ENCODE data around the gene TRIM52.

The TRIM52 gene

DNA sequence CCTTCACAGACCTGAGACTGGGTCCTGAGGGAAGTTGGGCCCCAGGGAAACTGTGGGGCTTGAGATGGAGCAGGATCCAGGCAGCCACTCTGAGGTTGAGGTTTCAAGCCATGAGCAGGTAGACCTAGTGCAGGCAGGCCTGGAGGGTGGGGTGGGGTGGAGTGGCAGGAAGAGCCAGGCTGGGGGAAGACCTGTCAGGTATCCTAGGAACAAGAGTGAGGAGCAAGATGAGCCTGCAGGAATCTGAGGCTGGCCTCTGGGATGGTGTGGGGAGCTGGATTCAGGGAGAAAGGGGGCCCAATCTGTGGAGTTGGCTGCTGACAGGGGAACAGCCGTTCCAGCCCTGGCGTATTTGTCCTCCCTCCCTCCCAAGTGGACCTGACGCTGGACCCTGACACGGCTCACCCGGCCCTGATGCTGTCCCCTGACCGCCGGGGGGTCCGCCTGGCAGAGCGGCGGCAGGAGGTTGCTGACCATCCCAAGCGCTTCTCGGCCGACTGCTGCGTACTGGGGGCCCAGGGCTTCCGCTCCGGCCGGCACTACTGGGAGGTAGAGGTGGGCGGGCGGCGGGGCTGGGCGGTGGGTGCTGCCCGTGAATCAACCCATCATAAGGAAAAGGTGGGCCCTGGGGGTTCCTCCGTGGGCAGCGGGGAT is 27.0 kb downstream of the TRIM52 start:
- no peak for DNase-seq (ENCODE audit: low read depth in 2 of 2)

DNA sequence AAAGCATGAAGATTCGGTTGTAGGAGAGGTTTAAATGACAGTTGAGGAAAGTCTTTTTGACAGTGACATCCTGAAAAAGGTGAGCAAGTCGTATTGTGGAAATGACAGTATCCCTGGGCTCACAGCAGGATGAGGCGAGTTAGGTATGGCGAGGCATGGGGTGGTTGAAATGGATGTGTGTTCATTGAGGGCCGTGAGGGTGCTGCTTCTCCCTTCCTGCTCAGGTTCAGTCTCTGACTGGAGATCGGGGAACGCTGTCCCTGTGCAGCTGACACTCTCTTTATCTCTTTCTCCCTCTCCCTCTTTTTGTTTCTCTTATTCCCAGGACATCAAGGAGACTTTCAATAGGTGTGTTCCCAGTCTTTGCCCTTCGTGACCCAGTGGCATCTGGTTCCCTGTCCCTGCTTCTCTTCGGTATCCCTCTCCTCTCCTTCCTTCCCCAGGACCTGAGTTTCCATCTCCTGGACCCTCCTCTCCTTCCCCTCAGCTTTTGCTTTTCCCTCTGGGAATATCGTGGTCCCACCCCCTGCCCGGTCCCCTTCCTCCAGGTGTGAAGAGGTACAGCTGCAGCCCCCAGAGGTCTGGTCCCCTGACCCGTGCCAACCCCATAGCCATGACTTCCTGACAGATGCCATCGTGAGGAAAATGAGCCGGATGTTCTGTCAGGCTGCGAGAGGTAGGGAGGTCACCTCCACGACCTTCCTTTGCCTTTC is 27.7 kb downstream of the TRIM52 start:
- no peak for DNase-seq (ENCODE audit: low read depth in 2 of 2)

DNA sequence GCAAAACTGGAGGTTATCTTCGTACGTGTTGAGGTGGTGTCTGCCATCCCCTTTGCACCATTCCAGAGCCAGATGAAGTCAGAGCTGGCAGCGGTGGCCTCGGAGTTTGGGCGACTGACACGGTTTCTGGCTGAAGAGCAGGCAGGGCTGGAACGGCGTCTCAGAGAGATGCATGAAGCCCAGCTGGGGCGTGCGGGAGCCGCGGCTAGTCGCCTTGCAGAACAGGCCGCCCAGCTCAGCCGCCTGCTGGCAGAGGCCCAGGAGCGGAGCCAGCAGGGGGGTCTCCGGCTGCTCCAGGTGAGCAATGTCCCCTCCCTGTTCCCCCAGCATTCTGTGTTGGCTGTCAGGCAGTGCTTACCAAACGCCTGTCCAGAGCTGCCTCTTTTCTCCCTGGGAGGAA is 28.4 kb downstream of the TRIM52 start:
- no peak for DNase-seq (ENCODE audit: low read depth in 2 of 2)

DNA sequence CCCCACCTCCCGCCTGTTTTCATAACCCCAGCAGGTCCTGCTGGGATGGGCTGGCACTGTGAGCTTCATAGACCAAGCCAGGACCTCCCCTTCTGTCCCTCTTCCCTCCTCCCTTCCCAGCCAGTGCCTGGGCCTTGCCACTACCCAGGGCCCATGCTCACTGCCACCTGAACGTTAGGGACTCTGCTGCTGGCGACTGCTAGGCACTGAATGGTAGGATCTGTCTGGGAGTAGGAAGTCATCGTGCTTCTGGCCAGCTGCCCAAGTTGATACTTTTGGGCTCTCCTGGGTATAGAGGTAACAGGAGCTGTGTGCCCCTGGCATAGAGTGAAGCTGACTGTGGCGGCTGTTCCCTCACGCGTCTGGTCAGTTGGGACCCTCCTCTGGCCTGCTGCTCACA is 29.5 kb downstream of the TRIM52 start:
- no peak for DNase-seq (ENCODE audit: low read depth in 2 of 2)

DNA sequence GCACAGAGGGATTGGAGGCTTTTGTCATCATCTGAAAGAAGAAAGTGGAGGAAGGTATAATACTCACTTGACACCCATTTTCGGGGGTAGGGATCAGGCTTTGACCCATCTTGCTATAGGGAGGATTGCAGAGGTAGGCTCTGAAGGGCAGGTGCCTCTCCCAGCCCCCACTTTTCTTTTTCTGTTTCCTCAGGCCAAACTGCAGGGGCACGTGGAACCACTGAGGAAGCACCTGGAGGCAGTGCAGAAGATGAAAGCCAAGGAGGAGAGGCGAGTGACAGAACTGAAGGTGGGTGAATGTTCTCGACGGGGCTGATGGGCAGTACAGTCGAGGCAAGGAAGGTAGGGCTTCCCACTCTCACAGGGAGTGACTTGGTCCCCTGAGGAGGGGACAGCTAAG is 30.4 kb downstream of the TRIM52 start:
- DNase-seq (ENCODE audit: low read depth in 2 of 2) = no peak

DNA sequence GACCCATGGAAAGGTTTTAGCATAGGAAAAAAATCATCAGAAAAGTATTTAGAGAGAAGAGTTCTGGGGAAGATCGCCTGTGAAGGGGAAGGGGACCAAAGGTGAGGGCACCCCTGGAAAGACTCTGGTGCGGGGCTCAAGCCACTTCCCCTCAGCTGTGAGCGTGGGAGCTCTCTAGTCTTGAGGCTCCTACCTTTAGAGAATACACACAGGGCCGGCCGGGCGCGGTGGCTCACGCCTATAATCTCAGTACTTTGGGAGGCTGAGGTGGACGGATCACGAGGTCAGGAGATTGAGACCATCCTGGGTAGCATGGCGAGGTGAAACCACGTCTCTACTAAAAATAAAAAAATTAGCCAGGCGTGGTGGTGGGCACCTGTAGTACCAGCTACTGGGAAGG is 30.9 kb downstream of the TRIM52 start:
- DNase-seq (ENCODE audit: low read depth in 2 of 2) = no peak

DNA sequence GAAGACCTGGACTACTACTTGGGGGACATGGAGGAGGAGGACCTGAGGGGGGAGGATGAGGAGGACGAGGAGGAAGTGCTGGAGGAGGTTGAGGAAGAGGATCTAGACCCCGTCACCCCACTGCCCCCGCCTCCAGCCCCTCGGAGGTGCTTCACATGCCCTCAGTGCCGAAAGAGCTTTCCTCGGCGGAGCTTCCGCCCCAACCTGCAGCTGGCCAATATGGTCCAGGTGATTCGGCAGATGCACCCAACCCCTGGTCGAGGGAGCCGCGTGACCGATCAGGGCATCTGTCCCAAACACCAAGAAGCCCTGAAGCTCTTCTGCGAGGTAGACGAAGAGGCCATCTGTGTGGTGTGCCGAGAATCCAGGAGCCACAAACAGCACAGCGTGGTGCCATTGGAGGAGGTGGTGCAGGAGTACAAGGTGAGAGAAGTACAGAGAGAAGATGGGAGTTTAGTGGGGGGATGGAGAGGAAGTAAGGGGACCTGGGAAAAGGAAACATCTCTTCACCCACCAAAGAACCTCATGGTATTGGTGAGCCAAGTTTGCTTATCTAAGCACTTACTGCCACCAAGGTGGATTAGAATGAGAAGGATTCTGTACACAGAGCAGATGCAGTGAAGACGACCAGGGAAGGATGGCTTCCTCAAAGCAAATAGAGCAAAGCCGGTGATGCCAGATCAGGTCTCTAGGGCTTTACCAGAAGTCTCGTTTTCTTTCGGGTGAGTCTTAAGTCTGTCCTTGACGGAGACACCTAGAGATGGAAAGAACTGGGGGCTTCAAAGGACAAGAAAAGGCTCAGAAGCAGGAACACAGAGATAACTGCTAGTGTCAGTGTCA is 36.3 kb downstream of the TRIM52 start:
- no peak for DNase-seq (ENCODE audit: low read depth in 2 of 2)

DNA sequence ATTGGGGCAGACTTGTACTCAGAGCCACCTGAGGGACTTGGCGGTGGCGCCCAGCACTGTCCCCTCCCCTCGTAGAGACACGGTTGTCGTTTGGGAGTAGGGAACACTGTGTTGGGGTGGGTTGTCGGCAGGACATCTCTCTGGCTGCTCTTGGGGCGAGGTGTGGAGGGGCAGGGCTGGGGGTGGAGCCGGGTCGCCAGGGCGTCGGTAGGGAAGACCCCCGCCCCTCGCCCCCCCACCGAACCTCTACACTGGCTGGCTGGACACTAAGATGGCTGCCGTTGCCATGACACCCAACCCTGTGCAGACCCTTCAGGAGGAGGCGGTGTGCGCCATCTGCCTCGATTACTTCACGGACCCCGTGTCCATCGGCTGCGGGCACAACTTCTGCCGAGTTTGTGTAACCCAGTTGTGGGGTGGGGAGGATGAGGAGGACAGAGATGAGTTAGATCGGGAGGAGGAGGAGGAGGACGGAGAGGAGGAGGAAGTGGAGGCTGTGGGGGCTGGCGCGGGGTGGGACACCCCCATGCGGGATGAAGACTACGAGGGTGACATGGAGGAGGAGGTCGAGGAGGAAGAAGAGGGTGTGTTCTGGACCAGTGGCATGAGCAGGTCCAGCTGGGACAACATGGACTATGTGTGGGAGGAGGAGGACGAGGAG is 37.1 kb downstream of the TRIM52 start:
- no peak for DNase-seq (ENCODE audit: low read depth in 2 of 2)

DNA sequence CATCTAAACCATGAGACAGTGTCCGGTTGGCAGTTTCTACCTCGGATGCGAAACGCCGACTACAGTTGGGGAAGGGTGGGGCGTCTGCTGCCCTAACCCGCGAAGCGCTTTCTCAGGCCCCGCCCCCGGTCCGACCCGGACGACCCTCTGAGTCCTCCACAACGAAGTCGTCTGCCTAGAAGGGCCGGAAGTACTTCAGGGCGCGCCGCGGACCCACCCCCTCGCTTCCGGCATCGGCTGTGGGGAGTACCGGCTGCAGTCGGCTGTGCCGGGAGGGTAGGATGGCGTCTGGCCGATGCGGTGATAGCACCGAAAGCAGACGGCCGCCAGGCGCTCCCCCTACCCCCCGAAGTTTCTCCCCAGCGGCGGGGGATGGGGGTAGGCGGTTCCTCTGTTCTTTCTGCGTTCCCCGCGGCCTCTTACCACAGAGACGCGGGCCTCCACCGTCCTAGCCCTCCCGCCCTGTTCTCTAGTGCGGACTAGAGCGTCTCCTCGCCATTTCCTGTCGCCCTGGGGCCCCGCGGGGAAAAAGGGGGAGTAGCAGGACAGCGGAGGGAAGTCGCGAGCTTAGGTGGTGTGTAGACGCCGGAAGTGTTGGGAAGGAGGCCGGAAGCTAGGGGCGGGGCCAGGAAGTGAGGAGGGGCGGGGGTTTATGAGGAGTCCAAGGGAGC is 37.8 kb downstream of the TRIM52 start, which contains the start of gene TRIM41:
TRIM41 (plus strand) TSS at position 224 of the 671 bp plus-strand sequence. CDS start 719 bp downstream, outside the sequence.
- peak; percentile 93 to 97 for DNase-seq (ENCODE audit: low read depth in 2 of 2)

DNA sequence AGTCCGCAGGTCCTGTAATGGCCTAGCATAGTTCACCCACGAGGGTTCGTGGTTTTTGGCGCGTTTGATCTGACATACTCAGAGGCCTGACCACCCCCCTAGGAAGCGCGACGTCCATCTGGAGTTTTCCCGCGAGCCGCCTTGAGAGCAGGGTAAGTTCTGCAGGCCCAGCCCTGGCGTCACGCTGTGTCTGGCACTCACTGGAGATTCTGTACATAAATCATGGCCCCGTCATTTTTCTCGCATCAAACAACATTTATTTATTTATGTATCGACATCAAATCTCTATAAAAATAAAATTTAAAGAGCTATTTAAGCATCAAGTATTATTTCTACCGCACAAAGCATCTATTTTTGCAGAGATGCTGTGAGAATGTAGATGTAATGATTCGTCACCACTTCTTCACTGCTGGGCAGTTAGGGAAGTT is 38.3 kb downstream of the TRIM52 start:
- no peak for DNase-seq (ENCODE audit: low read depth in 2 of 2)

DNA sequence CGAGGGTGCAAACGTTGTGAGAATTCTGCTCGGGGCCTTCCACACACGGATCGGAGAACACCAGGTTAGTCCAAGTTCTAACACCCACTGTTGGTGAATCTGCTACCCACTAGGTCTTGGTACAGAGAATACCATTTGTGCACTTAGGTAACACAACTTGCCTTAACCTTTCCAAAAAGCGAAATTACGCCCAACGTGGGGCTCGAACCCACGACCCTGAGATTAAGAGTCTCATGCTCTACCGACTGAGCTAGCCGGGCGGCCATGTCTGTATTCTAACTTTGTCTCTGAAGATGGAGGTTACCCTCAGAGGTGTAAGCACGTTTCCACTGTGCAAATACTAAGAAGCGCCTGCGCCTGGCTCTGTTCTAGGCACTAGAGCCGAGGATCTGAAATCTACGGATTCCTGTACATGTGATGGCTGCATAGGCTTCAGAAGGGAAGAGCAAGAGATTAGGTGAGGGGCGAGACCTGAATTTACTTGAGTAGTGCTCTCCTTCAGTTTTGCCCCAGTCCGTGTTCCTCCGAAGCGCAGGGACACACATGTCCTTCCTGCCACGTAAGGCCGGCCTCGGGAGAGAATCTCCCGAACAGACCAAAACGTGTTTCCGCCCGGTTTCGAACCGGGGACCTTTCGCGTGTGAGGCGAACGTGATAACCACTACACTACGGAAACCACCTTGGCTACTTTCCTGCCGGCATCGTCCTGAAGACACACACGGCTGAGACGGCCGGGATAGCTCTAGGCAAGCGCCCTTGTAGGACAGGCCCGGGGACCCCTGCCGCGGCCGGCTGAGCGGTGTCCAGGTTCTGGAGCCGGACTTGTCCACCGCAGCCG is 38.9 kb downstream of the TRIM52 start:
- DNase-seq (ENCODE audit: low read depth in 2 of 2) = peak; percentile 96 to 99

DNA sequence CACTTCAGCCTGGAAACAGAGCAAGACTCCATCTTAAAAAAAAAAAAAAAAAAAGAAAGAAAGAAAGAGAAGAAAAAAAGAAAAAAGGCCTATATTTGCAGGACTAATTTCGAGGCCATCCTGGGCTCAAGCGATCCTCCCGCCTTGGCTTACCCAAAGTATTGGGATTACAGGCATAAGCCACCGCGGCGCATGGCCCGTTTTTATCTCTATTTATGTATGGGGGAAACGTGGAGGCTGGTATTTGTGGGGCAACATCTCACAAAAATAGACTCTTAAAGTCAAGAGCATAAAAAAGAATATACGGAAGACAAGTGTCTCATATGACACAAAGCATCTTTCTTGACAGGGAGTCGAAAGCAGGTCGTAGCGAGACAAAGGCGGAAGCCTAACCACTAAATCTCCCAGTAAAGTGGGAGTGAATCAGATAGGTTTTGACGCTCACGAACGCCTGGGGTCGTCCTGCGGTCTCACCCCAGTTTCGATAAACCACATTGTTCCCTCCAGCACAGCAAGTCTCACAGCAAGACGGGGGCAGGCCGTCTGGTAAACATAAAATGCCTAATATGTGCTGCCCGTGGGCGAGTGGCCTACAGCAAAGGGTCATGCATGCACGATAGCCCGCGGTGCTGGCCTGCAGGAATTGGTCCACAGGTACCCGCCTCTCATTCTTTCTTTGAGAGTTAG is 39.7 kb downstream of the TRIM52 start:
- DNase-seq (ENCODE audit: low read depth in 2 of 2) = no peak

DNA sequence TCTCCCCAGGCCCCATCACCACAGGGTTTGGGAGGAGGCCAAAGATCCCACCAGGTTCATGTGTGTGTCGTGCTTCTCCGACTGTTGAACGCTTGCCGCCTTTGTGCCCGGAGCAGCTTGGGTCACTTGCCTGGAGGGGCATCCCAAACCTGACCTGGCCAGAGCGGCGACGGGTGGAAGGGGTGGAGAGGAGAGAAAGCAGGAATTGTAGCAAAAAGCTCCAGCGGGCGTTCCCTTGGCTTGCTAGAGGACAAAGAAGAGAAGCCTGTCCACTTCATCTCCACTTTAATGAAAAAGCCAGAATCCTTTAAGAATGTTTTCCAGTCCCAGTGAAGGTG is 40.8 kb downstream of the TRIM52 start:
- DNase-seq (ENCODE audit: low read depth in 2 of 2) = no peak

DNA sequence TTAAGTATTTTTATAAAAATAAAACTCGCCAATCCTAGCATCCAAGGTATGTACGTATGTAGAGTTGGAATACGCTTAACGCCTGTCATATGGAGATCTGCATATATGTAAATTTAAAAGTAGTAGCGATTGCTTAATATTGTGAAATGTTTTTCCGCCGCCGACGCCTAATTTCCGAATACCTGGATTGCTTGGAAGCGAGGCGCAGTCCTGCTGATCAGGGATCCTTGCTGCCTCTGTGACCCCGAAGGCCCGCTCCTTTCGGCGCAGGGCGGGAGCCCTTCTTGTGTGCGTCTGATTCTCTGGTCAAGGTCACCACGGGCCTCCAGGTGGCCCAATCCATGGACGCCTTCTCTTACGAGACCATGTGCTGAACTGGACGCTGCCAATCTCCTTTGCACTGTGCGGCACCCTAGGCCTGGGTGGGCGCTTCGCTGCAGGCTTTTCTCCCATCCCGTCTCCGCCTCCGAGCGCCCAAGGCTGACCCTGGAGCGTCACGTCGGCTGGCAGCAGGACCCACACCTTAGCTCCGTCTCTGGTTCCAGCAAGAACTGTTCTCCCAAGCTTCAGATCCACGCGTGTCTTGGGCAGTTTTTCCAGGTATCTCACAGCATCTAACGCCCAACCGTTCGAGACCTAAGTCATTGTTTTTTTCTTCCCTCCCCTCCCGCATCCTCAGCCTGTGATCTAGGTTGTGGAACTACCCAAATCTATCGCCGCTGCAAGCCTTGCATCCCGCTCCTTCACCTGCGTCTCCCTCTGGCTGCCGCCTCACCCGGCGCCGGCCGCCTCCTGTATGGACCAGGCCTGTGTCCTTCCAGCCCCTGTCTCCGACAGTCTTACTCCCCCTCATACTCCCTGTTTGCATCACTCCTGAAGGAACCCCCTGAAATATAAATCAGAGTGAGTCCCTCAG is 41.4 kb downstream of the TRIM52 start:
- DNase-seq (ENCODE audit: low read depth in 2 of 2) = no peak

DNA sequence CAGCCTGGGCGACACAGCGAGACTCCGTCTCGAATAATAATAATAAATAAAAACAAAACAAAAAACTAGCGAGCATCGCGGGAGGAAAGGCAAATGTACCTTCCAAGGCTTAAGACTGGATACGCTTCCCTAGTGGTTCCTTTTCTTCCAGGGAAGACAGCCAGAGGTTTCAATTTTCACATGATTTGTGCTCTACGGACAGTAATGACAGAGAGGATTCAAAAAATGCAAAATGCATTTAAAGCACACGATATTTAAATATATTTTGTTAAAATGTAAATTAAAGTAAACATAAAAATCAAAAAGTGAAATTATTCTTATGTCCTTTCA is 42.2 kb downstream of the TRIM52 start:
- DNase-seq (ENCODE audit: low read depth in 2 of 2) = no peak

DNA sequence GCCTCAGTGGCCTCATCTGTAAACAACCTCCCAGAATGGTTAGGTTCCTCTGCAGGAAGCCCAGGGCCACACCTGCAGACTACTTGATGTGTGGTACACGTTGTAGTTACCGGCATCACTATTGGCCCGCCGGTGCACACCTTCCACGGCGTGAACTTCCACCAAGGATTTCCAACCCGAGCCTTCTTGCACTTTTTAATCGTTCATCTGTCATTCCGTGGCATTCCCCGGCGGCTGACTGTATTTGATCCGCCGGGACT is 43.2 kb downstream of the TRIM52 start:
- no peak for DNase-seq (ENCODE audit: low read depth in 2 of 2)

DNA sequence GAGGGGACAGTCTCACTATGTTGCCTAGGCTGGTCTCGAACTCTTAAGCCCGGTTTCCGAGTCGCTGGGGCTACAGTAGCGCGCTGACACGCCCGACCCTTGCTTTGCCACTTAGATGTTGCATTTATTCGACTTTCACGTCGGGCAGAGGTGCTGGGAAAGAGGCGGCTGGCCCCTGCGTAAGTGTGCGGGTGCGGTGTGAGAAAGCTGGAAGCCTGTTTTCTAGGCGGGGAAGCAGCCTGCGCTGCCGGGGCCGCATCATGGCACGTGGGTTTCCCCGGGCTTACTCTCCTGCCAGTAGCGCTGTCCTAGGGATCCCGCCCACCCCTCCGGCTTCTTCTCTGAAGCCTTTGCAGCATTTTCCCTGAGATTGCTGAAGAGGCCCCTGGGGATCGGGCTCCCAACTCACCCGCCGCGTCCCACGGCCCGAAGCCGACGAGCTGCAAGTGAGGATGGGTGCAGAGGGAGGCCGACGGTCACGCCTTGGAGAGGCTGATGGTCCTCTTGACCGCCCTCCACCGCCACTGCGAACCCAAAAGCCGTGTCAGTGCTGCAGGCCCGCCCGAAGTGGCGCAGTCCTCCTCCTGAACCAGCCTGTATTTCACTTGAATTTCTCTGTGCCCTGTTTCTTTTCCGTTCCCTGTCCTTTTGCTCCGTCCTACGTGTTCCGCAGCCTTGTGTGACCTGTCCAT is 43.7 kb downstream of the TRIM52 start:
- no peak for DNase-seq (ENCODE audit: low read depth in 2 of 2)

DNA sequence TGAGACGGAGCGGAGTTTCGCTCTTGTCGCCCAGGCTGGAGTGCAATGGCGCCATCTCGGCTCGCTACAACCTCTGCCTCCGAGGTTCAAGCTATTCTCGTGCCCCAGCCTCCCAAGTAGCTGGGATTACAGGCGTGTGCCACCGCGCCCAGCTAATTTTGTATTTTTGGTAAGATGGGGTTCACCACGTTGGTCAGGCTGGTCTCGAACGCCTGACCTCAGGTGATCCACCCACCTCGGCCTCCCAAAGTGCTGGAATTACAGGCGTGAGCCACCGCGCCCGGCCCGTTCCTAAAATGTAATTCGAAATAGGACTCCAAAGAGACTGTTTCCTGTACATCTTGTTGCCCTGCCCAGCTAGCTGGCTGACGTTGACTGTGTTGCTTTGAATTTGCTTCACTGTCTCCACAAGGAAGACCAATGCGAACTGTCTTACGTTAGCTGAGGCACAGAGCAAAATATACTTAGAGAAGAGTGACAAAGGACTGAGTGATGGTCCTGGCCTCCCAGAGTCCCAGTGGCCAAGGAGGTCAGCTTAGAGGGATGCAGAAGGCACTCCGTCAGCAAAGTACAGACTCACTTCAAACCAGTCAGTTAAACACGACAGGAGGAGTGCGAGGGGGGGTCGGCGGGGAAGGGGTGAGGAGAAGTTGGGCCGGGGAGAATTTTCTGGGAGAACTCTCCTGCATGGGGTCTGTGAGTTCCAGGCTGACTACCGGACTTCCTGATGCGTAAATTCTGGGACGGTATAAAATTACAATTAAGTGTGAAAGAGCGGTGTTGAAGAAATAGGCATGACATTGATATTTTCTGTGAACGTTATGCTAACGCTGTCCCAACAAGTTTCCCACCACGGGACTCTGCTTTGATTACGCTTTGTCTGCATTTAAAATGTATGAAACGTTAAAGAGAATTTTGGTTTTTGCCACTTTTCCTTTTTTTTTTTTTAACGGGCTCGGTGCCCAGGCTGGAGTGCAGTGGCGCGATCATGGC is 44.6 kb downstream of the TRIM52 start:
- no peak for DNase-seq (ENCODE audit: low read depth in 2 of 2)

All from stimulated activated CD4-positive, alpha-beta T cell treated with anti-CD3 and anti-CD28 coated beads, Interleukin-1b, Interleukin-23, amount 100 ng/mL, for 1 hour (primary cell).